Upper lobe of left lung (tissue), 6 donors: ENCODE results near the gene LDLRAD3. TPM values are rescaled to one million over a fixed set of nuclear protein-coding genes. Genes with fewer than 3 reads are reported as not detected.

Experiments used
- ATAC-seq, 2 donors: fragments of 200-7000 bp; cut with Tn5 transposase; one replicate each; pipeline ENCODE4 v1.9.1; 2022; ENCODE audit warnings: mild to moderate bottlenecking in 2 of 2, moderate library complexity in 2 of 2; ENCODE audit not compliant: low FRiP score in 2 of 2
- DNase-seq, 2 donors: peaks; one replicate each; pipeline ENCODE4 v3.0.0-alpha.2; 2019 to 2020
- H3K27ac ChIP-seq, 4 donors: fragments of 200-600 bp; sonication (generic); one replicate each; pipeline ENCODE4 v1.5.1; 2016 to 2019
- H3K27me3 ChIP-seq, 4 donors: fragments of 200-600 bp; sonication (generic); one replicate each; pipeline ENCODE4 v1.5.1; 2017 to 2019
- H3K36me3 ChIP-seq, 4 donors: fragments of 200-600 bp; sonication (generic); one replicate each; pipeline ENCODE4 v1.5.1; 2016 to 2019
- H3K4me1 ChIP-seq, 4 donors: fragments of 200-600 bp; sonication (generic); one replicate each; pipeline ENCODE4 v1.5.1; 2018 to 2019
- H3K4me3 ChIP-seq, 4 donors: fragments of 200-600 bp; sonication (generic); one replicate each; pipeline ENCODE4 v1.5.1; 2017 to 2019; ENCODE audit warnings: mild to moderate bottlenecking in 2 of 4, moderate library complexity in 1 of 4
- H3K9me3 ChIP-seq, 4 donors: fragments of 200-600 bp; sonication (generic); one replicate each; pipeline ENCODE4 v1.5.1; 2018 to 2019
- CTCF ChIP-seq, 6 experiments: fragments of 450-650 bp in 4 of 6; fragments of 200-600 bp in 2 of 6; sonication (generic) in 2 of 6; IDR thresholded peaks; one replicate each; pipeline ENCODE4 v1.5.1; 2016 to 2019; ENCODE audit warnings: antibody characterized with exemption in 6 of 6
- EP300 ChIP-seq, 4 donors: sonication (generic); formaldehyde crosslinking; IDR thresholded peaks; one replicate each; pipeline ENCODE4 v1.5.1; 2017; ENCODE audit warnings: antibody characterized with exemption in 4 of 4, control low read depth in 2 of 4
- POLR2A ChIP-seq, 4 donors: fragments of 450-650 bp; IDR thresholded peaks; one replicate each; pipeline ENCODE4 v1.5.1; 2016 to 2017; ENCODE audit warnings: antibody characterized with exemption in 4 of 4, mild to moderate bottlenecking in 2 of 4
- POLR2AphosphoS5 ChIP-seq, 2 donors: sonication (generic); formaldehyde crosslinking; IDR thresholded peaks; one replicate each; pipeline ENCODE4 v1.5.1; 2017; ENCODE audit warnings: antibody characterized with exemption in 2 of 2
- WGBS, 2 donors: methylation state at CpG; one replicate each; pipeline ENCODE4 v1.1.5; 2017 to 2018; 5-methylcytosine and 5-hydroxymethylcytosine counted together
- total RNA-seq, 6 donors: library from RNA; depleted of rRNA in 4 of 6; stranded (reverse); fragments of >200 nt in 4 of 6; gene quantifications; one replicate each; pipeline versions ENCODE4 v1.1.0 to v1.2.1, GENCODE V29; 2016 to 2021
- donor health status: DM: no; HTN: no; CAD: no; lungs with moderate emphysema.
- donor health status: DM: no; HTN: yes; CAD: no; lungs with severe emphysema.

Gene LDLRAD3
- total RNA-seq, 6 donors from 2014 or later: 4.4 to 16.8 (median 7.4) TPM

- ATAC-seq (no peak), DNase-seq (no peak)
- WGBS, 2 donors: 60 to 68% methylated on average over 2 of the region's 2 CpGs
- Histone ChIP-seq H3K27ac (no peak overlapping the region), H3K9me3 (no peaks in the 10 kb centered on the region), H3K4me1 (no peaks in the 10 kb centered on the region), H3K4me3 (no peak overlapping the region), H3K36me3 (no peaks in the 10 kb centered on the region), H3K27me3 (no peaks in the 10 kb centered on the region)
- TF ChIP-seq EP300 (IDR thresholded peaks at IDR 0.05) (no peak), CTCF (IDR thresholded peaks at IDR 0.05) (no peak), POLR2A (IDR thresholded peaks at IDR 0.05) (no peak), POLR2AphosphoS5 (IDR thresholded peaks at IDR 0.05) (no peak)
These were observed 155.1 kb downstream of the LDLRAD3 start for GRCh38 chr11:36098853-36099375.

DNA sequence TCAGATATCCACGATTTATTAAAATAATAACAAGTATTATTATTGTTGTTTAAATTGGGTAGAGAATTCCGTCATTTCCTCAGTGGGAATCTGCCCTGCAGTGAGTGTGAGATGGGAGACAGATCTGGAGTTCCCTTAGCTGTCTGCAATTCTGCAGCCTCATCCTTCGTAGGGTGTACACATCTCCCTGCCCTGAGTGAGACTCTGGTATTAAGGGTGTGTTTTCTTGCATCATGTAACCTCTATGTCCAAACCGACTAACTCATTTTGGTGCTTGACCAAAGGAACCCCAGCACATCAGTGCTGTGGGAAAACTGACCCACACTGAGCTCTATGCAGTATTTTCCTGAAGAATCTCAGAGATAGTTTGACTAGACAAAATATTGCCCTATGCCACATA is 157.6 kb downstream of the LDLRAD3 start:
- no peak for ATAC-seq
- Histone ChIP-seq H3K4me1 (no peaks in the 10 kb centered on the region), H3K27me3 (no peaks in the 10 kb centered on the region), H3K9me3 (no peaks in the 10 kb centered on the region), H3K36me3 (no peaks in the 10 kb centered on the region), H3K4me3 (no peak overlapping the region), H3K27ac (no peak overlapping the region)
- WGBS, 2 donors: 92 to 95% methylated on average over 4 of the region's 4 CpGs
- DNase-seq: no peak
- TF ChIP-seq EP300 (IDR thresholded peaks at IDR 0.05) (no peak), CTCF (IDR thresholded peaks at IDR 0.05) (no peak)

- TF ChIP-seq EP300 (IDR thresholded peaks at IDR 0.05): no peak
- TF ChIP-seq POLR2A (IDR thresholded peaks at IDR 0.05): no peak
- TF ChIP-seq POLR2AphosphoS5 (IDR thresholded peaks at IDR 0.05): no peak
- TF ChIP-seq CTCF (IDR thresholded peaks at IDR 0.05): no peak
These were observed 159.0 kb downstream of the LDLRAD3 start for GRCh38 chr11:36102868-36103267.

GRCh38 chr11:36103933-36104530 is 160.2 kb downstream of the LDLRAD3 start:
- no peak overlapping the region for H3K4me3 ChIP-seq
- no peak for TF ChIP-seq EP300 (IDR thresholded peaks at IDR 0.05)
- TF ChIP-seq CTCF (IDR thresholded peaks at IDR 0.05): no peak
- no peak for TF ChIP-seq POLR2A (IDR thresholded peaks at IDR 0.05)
- no peak for TF ChIP-seq POLR2AphosphoS5 (IDR thresholded peaks at IDR 0.05)
- no peaks in the 10 kb centered on the region for H3K9me3 ChIP-seq
- H3K36me3 ChIP-seq: no peaks in the 10 kb centered on the region
- no peaks in the 10 kb centered on the region for H3K4me1 ChIP-seq
- ATAC-seq (no peak), DNase-seq (no peak)
- no peaks in the 10 kb centered on the region for H3K27me3 ChIP-seq
- no peak overlapping the region for H3K27ac ChIP-seq
- 87 to 96% methylated on average over 10 to 11 of the region's 11 CpGs for WGBS, 2 donors

More at GRCh38 chr11:36102868-36103267, 159.0 kb downstream of the LDLRAD3 start:
- Histone ChIP-seq H3K4me3 (no peak overlapping the region), H3K27me3 (no peaks in the 10 kb centered on the region), H3K27ac (no peak overlapping the region), H3K9me3 (no peaks in the 10 kb centered on the region), H3K36me3 (no peaks in the 10 kb centered on the region), H3K4me1 (no peaks in the 10 kb centered on the region)
- DNase-seq (no peak), ATAC-seq (no peak)
- 85 to 88% methylated on average over 5 of the region's 5 CpGs for WGBS, 2 donors

DNA sequence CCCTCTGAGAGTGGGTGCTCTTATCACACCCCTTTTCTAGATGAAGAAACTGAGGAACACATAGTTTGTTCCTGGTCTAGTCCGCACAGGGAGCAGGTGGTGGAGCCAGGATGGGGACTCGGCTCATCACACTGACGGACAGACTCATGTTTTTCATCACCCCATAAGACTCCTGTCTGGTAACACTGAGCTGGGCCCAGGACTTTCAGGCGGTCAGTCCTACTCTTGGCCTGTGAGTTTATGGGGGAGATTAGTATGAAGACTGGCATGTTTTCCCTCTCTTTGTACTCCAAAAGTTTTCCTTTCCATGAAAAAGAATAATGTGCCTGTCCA is 160.8 kb downstream of the LDLRAD3 start:
- TF ChIP-seq POLR2AphosphoS5 (IDR thresholded peaks at IDR 0.05): no peak
- no peak for TF ChIP-seq EP300 (IDR thresholded peaks at IDR 0.05)
- H3K4me1 ChIP-seq: no peaks in the 10 kb centered on the region
- no peaks in the 10 kb centered on the region for H3K36me3 ChIP-seq
- H3K9me3 ChIP-seq: no peaks in the 10 kb centered on the region
- WGBS, 2 donors: 74 to 77% methylated on average over 4 of the region's 4 CpGs
- ATAC-seq (no peak), DNase-seq (no peak)
- H3K4me3 ChIP-seq: no peak overlapping the region
- no peak overlapping the region for H3K27ac ChIP-seq
- no peaks in the 10 kb centered on the region for H3K27me3 ChIP-seq
